SK-N-SH (cell line): Measurements from ENCODE around the gene CDKL5. TPM values are rescaled to one million over a fixed set of nuclear protein-coding genes. Genes with fewer than 3 reads are reported as not detected.

Source experiments
- CTCF ChIA-PET: fragments of 300-600, 350-600 bp; formaldehyde crosslinking; extraction: SDS; loops from one replicate; lab custom pipeline; 2021; lab: Yijun Ruan, JAX
- POLR2A ChIA-PET: fragments of 350-600 bp; sonication (Branson Sonifier 250); formaldehyde crosslinking; extraction: SDS; loops from one replicate; lab custom pipeline; 2020; ENCODE audit warnings: antibody characterized with exemption, inconsistent platforms; lab: Yijun Ruan, JAX
- DNase-seq: peaks from one replicate; pipeline ENCODE4 v3.0.0; 2012
- H2AFZ ChIP-seq: fragments of 200-600 bp; sonication (generic); 2 replicates; pipeline ENCODE4 v1.8.1; 2016; ENCODE audit warnings: antibody characterized with exemption, mild to moderate bottlenecking, low read depth
- H3F3A ChIP-seq: fragments of 200-600 bp; sonication (generic); replicated peaks from 2 replicates; pipeline ENCODE3; 2016; ENCODE audit warnings: antibody characterized with exemption, mild to moderate bottlenecking; ENCODE audit not compliant: insufficient read depth
- H3K27ac ChIP-seq, 2 experiments: fragments of 200-500 bp in 1 of 2; fragments of 200-600 bp in 1 of 2; sonication (Bioruptor generic) in 1 of 2; sonication (generic), shearing (Covaris generic) in 1 of 2; 2 replicates each; pipeline versions ENCODE4 v1.5.1 to v1.6.1; 2014 to 2016; ENCODE audit warnings: low read depth in 2 of 2, inconsistent platforms in 1 of 2, low read length in 1 of 2, mild to moderate bottlenecking in 1 of 2, mixed read lengths in 1 of 2
- H3K27me3 ChIP-seq: fragments of 200-600 bp; sonication (generic), shearing (Covaris generic); 2 replicates; pipeline ENCODE4 v1.6.1; 2016; ENCODE audit warnings: mixed run types; ENCODE audit not compliant: insufficient read depth
- H3K36me3 ChIP-seq, 2 experiments: fragments of 200-500 bp in 1 of 2; fragments of 200-600 bp in 1 of 2; sonication (Bioruptor generic) in 1 of 2; sonication (generic) in 1 of 2; replicated peaks in 1 of 2; 2 replicates each; pipeline versions ENCODE3 to v1.5.1; 2014 to 2016; ENCODE audit warnings: low read length in 1 of 2, mild to moderate bottlenecking in 1 of 2; ENCODE audit not compliant: insufficient read depth in 2 of 2, control insufficient read depth in 1 of 2
- H3K4me1 ChIP-seq, 2 experiments: fragments of 200-500 bp in 1 of 2; fragments of 200-600 bp in 1 of 2; sonication (Bioruptor generic) in 1 of 2; sonication (generic), shearing (Covaris generic) in 1 of 2; 2 replicates each; pipeline versions ENCODE4 v1.5.1 to v1.6.1; 2014 to 2016; ENCODE audit warnings: low read depth in 1 of 2, low read length in 1 of 2, mixed run types in 1 of 2; ENCODE audit not compliant: insufficient read depth in 2 of 2, control insufficient read depth in 1 of 2
- H3K4me2 ChIP-seq: fragments of 200-600 bp; sonication (generic), shearing (Covaris generic); 2 replicates; pipeline ENCODE4 v1.6.1; 2017; ENCODE audit warnings: mixed run types
- H3K4me3 ChIP-seq, 2 experiments: fragments of 200-500 bp in 1 of 2; fragments of 200-600 bp in 1 of 2; sonication (Bioruptor generic) in 1 of 2; sonication (generic), shearing (Covaris generic) in 1 of 2; 2 replicates each; pipeline versions ENCODE4 v1.5.1 to v1.8.1; 2014 to 2016; ENCODE audit warnings: low read depth in 2 of 2, inconsistent platforms in 1 of 2, low read length in 1 of 2, mild to moderate bottlenecking in 1 of 2, mixed read lengths in 1 of 2, moderate library complexity in 1 of 2
- H3K79me2 ChIP-seq: fragments of 200-600 bp; sonication (generic); 2 replicates; pipeline ENCODE4 v1.8.1; 2017; ENCODE audit warnings: mild to moderate bottlenecking; ENCODE audit not compliant: insufficient read depth
- H3K9ac ChIP-seq: fragments of 200-600 bp; sonication (generic); 2 replicates; pipeline ENCODE4 v1.6.1; 2017; ENCODE audit warnings: mixed run types
- H3K9me2 ChIP-seq: fragments of 200-600 bp; sonication (generic); 2 replicates; pipeline ENCODE4 v1.6.1; 2017; ENCODE audit warnings: mixed run types
- H3K9me3 ChIP-seq: fragments of 200-600 bp; sonication (generic); 2 replicates; pipeline ENCODE4 v1.6.1; 2017; ENCODE audit warnings: mixed run types, mild to moderate bottlenecking, moderate library complexity
- H4K20me1 ChIP-seq: fragments of 200-600 bp; sonication (generic); 2 replicates; pipeline ENCODE4 v1.6.1; 2017; ENCODE audit warnings: mild to moderate bottlenecking, mixed run types; ENCODE audit not compliant: insufficient read depth
- ELF1 ChIP-seq: IDR thresholded peaks from 2 replicates; pipeline ENCODE4 v1.4.0; 2012
- EP300 ChIP-seq, 2 experiments: IDR thresholded peaks; 2 replicates each; pipeline versions ENCODE4 v1.4.0 to v1.6.1; 2012; ENCODE audit warnings: borderline replicate concordance in 1 of 2, low read depth in 1 of 2, low read length in 1 of 2
- EZH2phosphoT487 ChIP-seq: fragments of 200-600 bp; sonication (generic); IDR thresholded peaks from 2 replicates; pipeline ENCODE4 v1.6.1; 2017; ENCODE audit warnings: low read depth, mixed run types, mild to moderate bottlenecking, antibody characterized with exemption, moderate library complexity, borderline replicate concordance
- JUND ChIP-seq: IDR thresholded peaks from 2 replicates; pipeline ENCODE4 v1.4.0; 2012
- MAX ChIP-seq: IDR thresholded peaks from 2 replicates; pipeline ENCODE4 v1.4.0; 2012; ENCODE audit warnings: low read depth
- PBX3 ChIP-seq: IDR thresholded peaks from 2 replicates; pipeline ENCODE4; 2012
- POLR2AphosphoS5 ChIP-seq: IDR thresholded peaks from 2 replicates; pipeline ENCODE4 v1.6.1; 2012; ENCODE audit warnings: low read depth, low read length
- RAD21 ChIP-seq: IDR thresholded peaks from 2 replicates; pipeline ENCODE4 v1.6.1; 2012; ENCODE audit warnings: mild to moderate bottlenecking, low read length
- RFX5 ChIP-seq: IDR thresholded peaks from 2 replicates; pipeline ENCODE4 v1.6.1; 2012; ENCODE audit warnings: mild to moderate bottlenecking, improper control_type of control experiment, low read length
- RXRA ChIP-seq: IDR thresholded peaks from 2 replicates; pipeline ENCODE4 v1.4.0; 2012; ENCODE audit warnings: low read depth, mild to moderate bottlenecking, borderline replicate concordance
- SMC3 ChIP-seq: IDR thresholded peaks from 2 replicates; pipeline ENCODE4 v1.6.1; 2012; ENCODE audit warnings: low read depth, low read length, improper control_type of control experiment
- TAF1 ChIP-seq: IDR thresholded peaks from 2 replicates; pipeline ENCODE4 v1.6.1; 2012; ENCODE audit warnings: low read depth, mild to moderate bottlenecking, low read length, moderate library complexity, borderline replicate concordance
- TCF12 ChIP-seq: IDR thresholded peaks from 2 replicates; pipeline ENCODE4 v1.4.0; 2012
- USF1 ChIP-seq: IDR thresholded peaks from 2 replicates; pipeline ENCODE4 v1.4.0; 2012; ENCODE audit warnings: low read depth, borderline replicate concordance
- USF2 ChIP-seq: fragments of 150-350 bp; IDR thresholded peaks from 2 replicates; pipeline ENCODE4 v1.6.1; 2017; ENCODE audit warnings: antibody characterized with exemption, low read length, low read depth, borderline replicate concordance
- YY1 ChIP-seq: IDR thresholded peaks from 2 replicates; pipeline ENCODE4 v1.4.0; 2012; ENCODE audit warnings: low read depth, mild to moderate bottlenecking
- ZBTB33 ChIP-seq: IDR thresholded peaks from 2 replicates; pipeline ENCODE4 v1.4.0; 2012; ENCODE audit warnings: low read depth, borderline replicate concordance
- WGBS: methylation state at CpG from one replicate; pipeline ENCODE4 v1.1.6; 2017; ENCODE audit warnings: low lambda C conversion rate; 5-methylcytosine and 5-hydroxymethylcytosine counted together
- polyA plus RNA-seq, 3 experiments: library from polyadenylated mRNA; depleted of rRNA; stranded (reverse); fragments of >200 nt; gene quantifications; 2 replicates each; pipeline ENCODE4 v1.2.3, GENCODE V29; 2012

The CDKL5 gene
- polyA plus RNA-seq, 1 of the 3 experiments (the other 2 are of a cell fraction) = 1.3 TPM

- Histone ChIP-seq H3K27me3 (no peaks in the 10 kb centered on the region), H3K9ac (no peak overlapping the region), H3K79me2 (no peaks in the 10 kb centered on the region), H2AFZ (no peak overlapping the region)
- DNase-seq = no peak
- no peak for TF ChIP-seq RFX5
- TF ChIP-seq MAX = no peak
- TF ChIP-seq JUND = no peak
- TF ChIP-seq YY1 = no peak
- TF ChIP-seq TCF12 = no peak
- TF ChIP-seq PBX3 = no peak
- no peak for TF ChIP-seq EZH2phosphoT487
- no peak for TF ChIP-seq SMC3
- no peak for TF ChIP-seq TAF1
- no peak for TF ChIP-seq POLR2AphosphoS5
- no peak for TF ChIP-seq RAD21
- no peak for TF ChIP-seq RXRA
- no peak for TF ChIP-seq USF1
- TF ChIP-seq ELF1 = no peak
- no peak for TF ChIP-seq USF2
- TF ChIP-seq, all 33 proteins: peak for 0
- H3K4me3 ChIP-seq = no peak overlapping the region
- no peaks in the 10 kb centered on the region for H3F3A ChIP-seq
- no peaks in the 10 kb centered on the region for H3K9me3 ChIP-seq
- no peak overlapping the region for H3K27ac ChIP-seq
- no peak overlapping the region for H3K4me2 ChIP-seq
- H3K36me3 ChIP-seq = no peaks in the 10 kb centered on the region
- WGBS = 59% methylated on average over 1 of the region's 1 CpG
- 0 out of 2 replicates have a peak, but pooled peaks cover 3% of the 10 kb centered on the region for H3K9me2 ChIP-seq
- H3K4me1 ChIP-seq = no peaks in the 10 kb centered on the region; a peak in 2 of 4 replicates
- CTCF ChIA-PET = no interaction called here
- POLR2A ChIA-PET = interaction anchor here (0.6 kb wide), 1 partner anchor 136 kb away, joined by 3 read pairs; no protein-coding TSS in a partner anchor
- H4K20me1 ChIP-seq = no peaks in the 10 kb centered on the region
Measured at GRCh38 chrX:18561020-18561419, 135.6 kb downstream of the CDKL5 start.

- 50% methylated on average over 1 of the region's 1 CpG for WGBS
- no peaks in the 10 kb centered on the region for H3F3A ChIP-seq
- no peaks in the 10 kb centered on the region for H3K27me3 ChIP-seq
- no peak overlapping the region for H3K27ac ChIP-seq
- TF ChIP-seq ZBTB33 = no peak
- no peak for TF ChIP-seq EP300 (IDR thresholded peaks at IDR 0.05; ENCODE audit: borderline replicate concordance in 1 of 2, low read depth in 1 of 2, low read length in 1 of 2)
- no peaks in the 10 kb centered on the region for H3K9me3 ChIP-seq
- no peak overlapping the region for H2AFZ ChIP-seq
- DNase-seq = no peak
- H3K36me3 ChIP-seq = no peaks in the 10 kb centered on the region
- H3K9ac ChIP-seq = no peak overlapping the region
- no peaks in the 10 kb centered on the region for H3K79me2 ChIP-seq
- H3K4me3 ChIP-seq = no peak overlapping the region
- ChIA-PET POLR2A (no interaction called here), CTCF (interaction anchor here (1.2 to 1.4 kb wide), 2 partner anchors 18 to 128 kb away, joined by 3 read pairs; no protein-coding TSS in a partner anchor)
- no peaks in the 10 kb centered on the region for H4K20me1 ChIP-seq
- 0 out of 2 replicates have a peak, but pooled peaks cover 3% of the 10 kb centered on the region for H3K9me2 ChIP-seq
- no peak overlapping the region for H3K4me2 ChIP-seq
- no peaks in the 10 kb centered on the region; a peak in 1 of 4 replicates for H3K4me1 ChIP-seq
Measured at GRCh38 chrX:18565727-18566126, 140.3 kb downstream of the CDKL5 start.
